ENCODE results near the gene SETD9. TPM values are rescaled to one million over a fixed set of nuclear protein-coding genes. Genes with fewer than 3 reads are reported as not detected.

Gene SETD9, protein sequence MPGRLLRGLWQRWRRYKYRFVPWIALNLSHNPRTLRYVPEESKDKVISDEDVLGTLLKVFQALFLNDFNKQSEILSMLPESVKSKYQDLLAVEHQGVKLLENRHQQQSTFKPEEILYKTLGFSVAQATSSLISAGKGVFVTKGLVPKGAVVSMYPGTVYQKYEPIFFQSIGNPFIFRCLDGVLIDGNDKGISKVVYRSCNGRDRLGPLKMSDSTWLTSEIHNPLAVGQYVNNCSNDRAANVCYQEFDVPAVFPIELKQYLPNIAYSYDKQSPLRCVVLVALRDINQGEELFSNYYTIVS
- 10 to 100 TPM; 11.0 to 11.7 TPM for total RNA-seq
- 10 to 100 TPM in 1 of 3 donors, 1 to 10 TPM in 2; 9.4 to 12.8 (median 9.8) TPM for polyA plus RNA-seq
- total RNA-seq: 0.81 to 9.7 (median 3.5) reads per million in 6 experiments

DNA sequence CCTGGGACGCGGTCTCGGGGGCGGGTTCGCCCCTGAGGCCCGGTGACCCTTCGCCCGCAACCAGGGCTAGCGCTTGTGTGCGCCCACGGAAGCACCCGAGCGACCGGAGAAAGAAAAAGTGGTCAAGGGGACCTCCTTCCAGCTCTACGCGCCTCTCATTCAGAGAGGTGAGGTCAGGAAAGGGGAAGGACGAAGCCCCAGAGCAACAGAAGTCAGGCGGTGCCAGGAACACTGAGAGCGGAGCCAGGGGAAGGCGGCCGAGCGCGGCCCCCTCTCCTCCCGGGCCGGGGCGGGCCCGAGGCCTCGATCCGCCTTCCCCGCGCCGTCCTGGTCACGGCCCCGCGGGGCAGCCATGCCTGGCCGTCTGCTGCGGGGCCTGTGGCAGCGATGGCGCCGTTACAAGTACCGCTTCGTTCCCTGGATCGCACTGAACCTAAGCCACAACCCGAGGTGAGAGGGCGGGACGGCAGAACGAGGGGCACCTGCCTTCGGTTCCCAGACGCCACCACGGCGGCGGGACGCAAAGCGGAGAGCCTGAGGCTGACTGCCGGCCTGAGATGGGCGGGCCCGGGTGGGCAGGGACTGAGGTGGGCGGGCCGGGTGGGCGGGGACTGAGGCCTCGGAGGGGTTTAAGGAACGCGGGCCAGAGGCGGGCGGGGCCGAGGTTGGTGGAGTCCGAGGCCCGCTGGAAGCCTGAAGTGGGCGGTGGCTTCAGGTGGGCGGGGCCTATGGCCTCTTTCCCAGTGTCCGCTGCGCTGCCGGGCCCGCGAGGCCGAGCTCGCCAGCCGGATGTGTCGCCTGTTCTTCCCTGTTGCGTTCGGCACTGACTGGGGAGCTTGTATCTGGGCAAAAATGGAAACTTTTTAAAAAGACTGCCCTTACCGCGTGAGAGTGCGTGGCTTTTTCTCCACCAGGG, at the start of gene SETD9:
Gene SETD9, plus strand, starts transcription at position 303 of the 916 bp plus-strand sequence. Its CDS starts 50 bp downstream, at position 353.
- H3K4me3 Mint-ChIP-seq: peak within 1 kb of the TSS; percentile 87 to 100 (median 94)
- no peaks in the 10 kb centered on the region for H3K27me3 Mint-ChIP-seq
- H3K27ac Mint-ChIP-seq: peak within 1 kb of the TSS; percentile 86 to 96 (median 94)
- peak; percentile 81 to 86 for ATAC-seq
- peaks cover 0 to 2% (median 0%) of the 10 kb centered on the region in 3 donors for H3K36me3 Mint-ChIP-seq
- peaks cover 11 to 22% (median 20%) of the 10 kb centered on the region in 4 donors for H3K4me1 Mint-ChIP-seq
- POLR2A ChIA-PET: interaction anchor here (0.5 to 2.9 kb wide), 10 partner anchors 14 to 644 kb away, joined by 3 to 20 read pairs (median 4); partner anchors contain the start of gene GPBP1
- H3K9me3 Mint-ChIP-seq: peaks cover 0 to 5% (median 0%) of the 10 kb centered on the region in 9 donors
- DNase-seq: peak; percentile 75 to 93 (median 80)

DNA sequence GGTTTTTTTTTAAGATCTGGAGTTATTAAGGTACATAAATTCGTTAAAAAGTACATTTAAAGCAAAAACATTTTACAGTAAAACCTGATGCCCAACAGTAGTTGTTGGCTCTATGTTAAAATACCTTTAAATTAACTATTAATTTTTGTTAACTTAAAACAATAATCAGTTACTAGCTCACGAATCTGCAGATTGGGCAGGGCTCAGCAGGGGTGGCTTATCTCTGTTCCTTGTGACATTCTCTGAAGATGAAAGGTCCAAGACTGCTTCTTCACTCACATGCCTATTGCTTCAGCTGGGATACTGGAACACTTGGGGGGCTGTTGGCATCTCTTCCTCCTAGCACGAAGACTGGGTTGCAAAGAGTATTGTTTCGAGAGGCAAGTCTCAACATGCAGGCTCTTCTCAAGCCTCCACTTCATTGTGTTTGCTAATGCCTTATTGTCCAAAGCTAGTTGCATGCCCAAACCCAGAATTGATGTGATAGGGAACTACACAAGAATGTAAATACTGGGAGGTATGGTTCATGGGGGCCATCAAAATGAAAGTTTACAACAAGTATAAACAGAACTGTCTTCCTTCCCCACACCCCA, 47.4 kb upstream of the SETD9 start:
- peaks cover 0 to 82% (median 27%) of the 10 kb centered on the region in 3 donors for H3K36me3 Mint-ChIP-seq

DNA sequence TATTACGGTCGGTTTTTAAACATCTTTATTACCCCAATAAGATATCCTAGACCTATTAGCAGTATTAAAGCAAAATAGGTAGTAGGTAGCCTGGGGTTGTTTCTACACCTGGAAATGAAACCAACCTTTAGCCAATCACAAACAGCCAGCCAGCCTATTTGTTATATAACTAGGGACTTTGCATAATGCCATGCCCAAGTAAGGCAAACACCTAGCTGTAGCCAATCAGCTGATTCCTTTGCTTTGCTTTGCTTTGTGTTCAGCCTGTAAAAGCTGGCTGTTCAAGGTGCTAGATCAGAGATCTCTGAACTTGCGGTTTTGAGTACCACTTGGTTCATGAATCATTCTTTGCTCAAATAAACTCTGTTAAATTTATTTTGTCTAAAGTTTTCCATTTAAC, 46.5 kb upstream of the SETD9 start:
- Mint-ChIP-seq H3K36me3 (peaks cover 0 to 82% (median 27%) of the 10 kb centered on the region in 3 donors), H3K27ac (no peak overlapping the region), H3K27me3 (no peaks in the 10 kb centered on the region), H3K9me3 (no peaks in the 10 kb centered on the region), H3K4me3 (no peak overlapping the region), H3K4me1 (peaks cover 5 to 7% (median 6%) of the 10 kb centered on the region in 4 donors)
- DNase-seq (no peak), ATAC-seq (no peak)
- POLR2A ChIA-PET: no interaction called here

More for the DNA sequence above, 47.4 kb upstream of the SETD9 start:
- POLR2A ChIA-PET: no interaction called here
- ATAC-seq (no peak), DNase-seq (no peak)
- Mint-ChIP-seq H3K27me3 (no peaks in the 10 kb centered on the region), H3K9me3 (no peaks in the 10 kb centered on the region), H3K4me1 (peaks cover 6 to 7% (median 6%) of the 10 kb centered on the region in 4 donors), H3K4me3 (no peak overlapping the region), H3K27ac (peak overlapping the region in 5 of 10 donors; percentile 1 to 67 (median 16))

DNA sequence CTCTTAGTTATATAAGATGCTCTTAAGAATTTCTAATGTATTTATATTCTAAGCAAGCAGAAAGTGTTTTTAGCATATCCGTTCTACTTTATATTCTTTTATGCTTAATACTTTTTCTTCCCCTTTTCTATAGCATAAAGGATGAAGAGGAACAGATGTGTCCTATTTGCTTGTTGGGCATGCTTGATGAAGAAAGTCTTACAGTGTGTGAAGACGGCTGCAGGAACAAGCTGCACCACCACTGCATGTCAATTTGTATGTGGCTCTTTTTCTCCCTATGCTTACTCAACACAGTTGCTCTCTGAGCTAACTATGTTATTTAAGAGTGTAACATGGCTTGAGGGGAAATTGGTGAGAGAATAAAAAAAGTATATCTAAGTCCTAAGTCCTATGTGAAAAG, 37.6 kb upstream of the SETD9 start:
- Mint-ChIP-seq H3K4me1 (peaks cover 0 to 31% (median 7%) of the 10 kb centered on the region in 4 donors), H3K27me3 (no peaks in the 10 kb centered on the region), H3K36me3 (peaks cover 6 to 83% (median 16%) of the 10 kb centered on the region in 3 donors), H3K9me3 (no peaks in the 10 kb centered on the region), H3K27ac (peak overlapping the region in 6 of 10 donors; percentile 6 to 81 (median 40)), H3K4me3 (no peak overlapping the region)
- DNase-seq: no peak
- POLR2A ChIA-PET: no interaction called here
- ATAC-seq: no peak

DNA sequence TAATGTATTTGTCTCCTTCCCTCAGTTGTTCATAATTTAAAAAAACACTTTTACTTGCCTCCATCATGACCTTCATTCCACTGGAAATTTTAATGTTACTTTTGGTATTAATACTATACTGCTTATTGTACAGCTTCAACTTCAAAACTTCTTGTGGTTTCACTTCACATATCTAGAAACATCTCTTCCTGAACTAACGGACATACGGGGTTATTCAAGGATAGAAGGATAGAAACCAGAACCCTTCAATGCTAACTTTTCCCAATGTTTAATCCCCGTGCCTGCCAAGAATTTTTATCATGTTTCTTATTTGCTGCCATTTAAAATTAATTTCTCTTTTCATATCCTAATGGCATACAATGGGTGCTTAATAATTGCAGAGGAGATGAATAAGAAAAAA, 36.3 kb upstream of the SETD9 start:
- peak overlapping the region in 2 of 10 donors; percentile 16 to 36 for H3K27ac Mint-ChIP-seq
- no peak for ATAC-seq
- H3K36me3 Mint-ChIP-seq: peaks cover 6 to 86% (median 16%) of the 10 kb centered on the region in 3 donors
- no peak for DNase-seq
- no peaks in the 10 kb centered on the region for H3K27me3 Mint-ChIP-seq
- H3K4me3 Mint-ChIP-seq: no peak overlapping the region
- POLR2A ChIA-PET: no interaction called here
- peaks cover 0 to 31% (median 7%) of the 10 kb centered on the region in 4 donors for H3K4me1 Mint-ChIP-seq
- no peaks in the 10 kb centered on the region for H3K9me3 Mint-ChIP-seq

DNA sequence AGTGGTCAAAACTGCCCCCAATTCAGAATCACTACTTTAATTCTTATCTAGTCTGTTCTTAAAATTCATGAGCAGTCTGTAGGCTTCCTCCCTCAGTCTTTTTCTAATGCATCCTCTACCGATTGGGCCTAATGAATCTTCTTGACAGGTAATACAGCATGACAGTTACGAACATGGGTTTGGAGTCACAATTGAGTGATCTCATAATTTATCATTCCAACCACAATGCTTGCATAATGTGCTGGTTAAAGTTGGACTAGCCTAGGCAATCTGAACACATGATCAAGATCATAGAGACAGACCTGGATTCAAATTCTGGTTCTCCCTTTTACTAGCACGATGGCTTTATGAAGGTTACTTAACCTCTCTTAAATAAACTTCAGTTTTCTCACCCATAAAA, 33.1 kb upstream of the SETD9 start:
- no peaks in the 10 kb centered on the region for H3K27me3 Mint-ChIP-seq
- H3K4me1 Mint-ChIP-seq: peaks cover 0 to 23% (median 7%) of the 10 kb centered on the region in 4 donors
- peak overlapping the region in 3 of 10 donors; percentile 0 to 61 (median 23) for H3K27ac Mint-ChIP-seq
- no peak for DNase-seq
- peaks cover 6 to 88% (median 20%) of the 10 kb centered on the region in 3 donors for H3K36me3 Mint-ChIP-seq
- no peaks in the 10 kb centered on the region for H3K9me3 Mint-ChIP-seq
- no peak overlapping the region for H3K4me3 Mint-ChIP-seq
- ATAC-seq: no peak
- POLR2A ChIA-PET: no interaction called here

DNA sequence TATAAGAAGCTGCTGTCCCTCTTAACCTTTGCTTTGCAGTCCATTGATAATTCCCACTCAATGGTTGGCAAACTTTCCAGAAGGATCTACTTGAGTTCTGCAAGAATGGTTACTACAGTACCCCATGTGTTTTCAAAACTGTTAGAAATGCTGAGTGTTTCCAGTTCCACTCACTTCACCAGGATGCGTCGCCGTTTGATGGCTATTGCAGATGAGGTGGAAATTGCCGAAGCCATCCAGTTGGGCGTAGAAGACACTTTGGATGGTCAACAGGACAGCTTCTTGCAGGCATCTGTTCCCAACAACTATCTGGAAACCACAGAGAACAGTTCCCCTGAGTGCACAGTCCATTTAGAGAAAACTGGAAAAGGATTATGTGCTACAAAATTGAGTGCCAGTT, 27.8 kb upstream of the SETD9 start:
- ATAC-seq: no peak
- no peaks in the 10 kb centered on the region for H3K27me3 Mint-ChIP-seq
- no peaks in the 10 kb centered on the region for H3K9me3 Mint-ChIP-seq
- H3K27ac Mint-ChIP-seq: peak overlapping the region in 2 of 10 donors; percentile 26 to 27
- POLR2A ChIA-PET: no interaction called here
- peaks cover 7 to 89% (median 40%) of the 10 kb centered on the region in 3 donors for H3K36me3 Mint-ChIP-seq
- no peak for DNase-seq
- no peaks in the 10 kb centered on the region for H3K4me1 Mint-ChIP-seq
- no peak overlapping the region for H3K4me3 Mint-ChIP-seq

DNA sequence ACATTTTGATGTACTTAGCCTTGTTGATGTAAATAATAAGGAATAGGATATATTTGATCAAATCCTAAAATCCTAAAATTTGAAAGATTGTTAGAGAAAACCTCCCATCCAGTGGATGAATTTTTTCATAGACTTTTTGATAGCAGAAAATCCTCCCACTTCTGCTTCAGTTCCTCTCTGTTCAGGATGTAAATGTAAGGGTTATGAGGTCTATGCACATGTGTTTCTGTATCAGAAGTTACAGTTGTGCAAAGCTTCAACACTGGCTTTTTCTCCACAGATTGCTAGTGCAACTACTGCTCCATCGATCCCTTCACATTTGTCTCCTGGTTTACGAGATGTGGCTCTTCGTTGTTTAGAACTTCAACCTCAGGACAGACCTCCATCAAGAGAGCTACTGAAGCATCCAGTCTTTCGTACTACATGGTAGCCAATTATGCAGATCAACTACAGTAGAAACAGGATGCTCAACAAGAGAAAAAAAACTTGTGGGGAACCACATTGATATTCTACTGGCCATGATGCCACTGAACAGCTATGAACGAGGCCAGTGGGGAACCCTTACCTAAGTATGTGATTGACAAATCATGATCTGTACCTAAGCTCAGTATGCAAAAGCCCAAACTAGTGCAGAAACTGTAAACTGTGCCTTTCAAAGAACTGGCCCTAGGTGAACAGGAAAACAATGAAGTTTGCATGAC, 16.0 kb upstream of the SETD9 start:
- H3K9me3 Mint-ChIP-seq: no peaks in the 10 kb centered on the region
- peaks cover 7 to 78% (median 30%) of the 10 kb centered on the region in 3 donors for H3K36me3 Mint-ChIP-seq
- ATAC-seq (peak in 1 of 2 donors; percentile 39), DNase-seq (no peak)
- no peaks in the 10 kb centered on the region for H3K27me3 Mint-ChIP-seq
- H3K4me3 Mint-ChIP-seq: no peak overlapping the region
- H3K4me1 Mint-ChIP-seq: peaks cover 2 to 15% (median 6%) of the 10 kb centered on the region in 4 donors
- POLR2A ChIA-PET: interaction anchor here (0.5 kb wide), 1 partner anchor 9 kb away, joined by 3 read pairs; no protein-coding TSS in a partner anchor
- H3K27ac Mint-ChIP-seq: peak overlapping the region in 7 of 10 donors; percentile 2 to 76 (median 42)

DNA sequence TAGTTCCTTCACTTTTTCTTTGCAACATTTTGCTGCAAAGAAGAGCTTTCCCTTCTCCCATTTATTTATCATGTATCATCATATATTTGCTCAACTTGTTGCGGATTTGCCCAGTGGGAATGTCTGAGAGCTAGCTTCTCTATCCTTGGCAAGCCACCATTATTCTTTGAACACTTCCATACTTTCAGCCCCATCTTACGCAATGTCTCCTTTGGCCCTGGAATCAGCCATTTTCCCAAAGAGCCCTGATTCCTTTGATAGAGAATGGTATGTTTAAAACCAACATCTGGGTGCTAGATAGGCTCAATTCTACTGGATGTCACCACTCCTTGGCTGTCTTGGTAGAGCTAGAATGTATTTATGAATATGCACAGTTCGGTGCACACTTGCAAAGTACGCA, 12.6 kb upstream of the SETD9 start:
- Mint-ChIP-seq H3K4me3 (no peak overlapping the region), H3K27me3 (no peaks in the 10 kb centered on the region), H3K9me3 (no peaks in the 10 kb centered on the region), H3K27ac (peak overlapping the region in 3 of 10 donors; percentile 13 to 52 (median 33)), H3K4me1 (peaks cover 2 to 15% (median 6%) of the 10 kb centered on the region in 4 donors), H3K36me3 (peaks cover 0 to 44% (median 9%) of the 10 kb centered on the region in 3 donors)
- ATAC-seq (no peak), DNase-seq (no peak)
- POLR2A ChIA-PET: interaction anchor here (1.8 kb wide), 1 partner anchor 277 kb away, joined by 3 read pairs; the partner anchor contains the start of gene GPBP1

DNA sequence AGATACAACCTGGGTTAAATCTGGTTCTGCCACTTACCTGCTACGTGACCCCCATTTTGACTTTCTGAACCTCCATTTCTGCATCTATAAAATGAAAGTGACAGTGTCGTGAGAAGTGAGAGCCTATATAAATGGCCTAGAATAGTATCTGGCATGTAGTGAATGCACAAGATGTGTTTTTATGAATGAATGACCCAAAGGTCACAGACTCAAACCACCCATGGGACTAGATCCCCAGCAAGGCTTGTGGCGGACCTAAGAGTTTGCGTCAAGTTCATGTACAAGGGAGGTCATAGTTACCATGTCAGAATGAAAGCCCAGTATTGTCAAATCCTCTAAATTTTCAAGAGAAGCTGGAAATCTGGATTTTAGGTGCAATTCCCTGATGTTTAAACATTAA, 11.2 kb upstream of the SETD9 start:
- DNase-seq (no peak), ATAC-seq (no peak)
- Mint-ChIP-seq H3K36me3 (peaks cover 0 to 33% (median 3%) of the 10 kb centered on the region in 3 donors), H3K27ac (no peak overlapping the region), H3K9me3 (no peaks in the 10 kb centered on the region), H3K4me1 (peaks cover 2 to 7% (median 4%) of the 10 kb centered on the region in 4 donors), H3K4me3 (no peak overlapping the region), H3K27me3 (no peaks in the 10 kb centered on the region)
- POLR2A ChIA-PET: interaction anchor here (0.7 kb wide), 1 partner anchor 338 kb away, joined by 5 read pairs; no protein-coding TSS in a partner anchor

DNA sequence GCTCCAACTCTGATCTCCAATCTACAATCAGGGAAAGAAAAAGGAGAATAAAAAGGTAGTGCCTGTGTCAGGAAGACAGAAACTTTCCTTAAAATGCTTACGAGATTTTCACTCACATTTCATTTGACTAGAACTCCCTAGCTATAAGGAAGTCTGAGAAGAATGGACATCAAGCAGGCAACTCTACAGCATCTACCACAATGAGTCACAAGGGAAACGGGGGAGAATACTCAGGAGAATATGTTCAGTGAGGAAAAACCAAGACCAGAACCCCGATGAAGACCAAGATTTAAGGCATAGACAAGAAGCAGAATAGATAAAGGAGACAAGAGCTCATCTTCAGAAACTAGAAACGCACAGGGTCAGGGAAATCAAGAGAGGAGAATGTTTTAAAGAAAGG, 9.0 kb upstream of the SETD9 start:
- ATAC-seq: no peak
- Mint-ChIP-seq H3K27me3 (no peaks in the 10 kb centered on the region), H3K36me3 (peaks cover 0 to 13% (median 0%) of the 10 kb centered on the region in 3 donors), H3K4me3 (no peak overlapping the region), H3K4me1 (peaks cover 0 to 2% (median 0%) of the 10 kb centered on the region in 4 donors), H3K27ac (no peak overlapping the region), H3K9me3 (no peaks in the 10 kb centered on the region)
- POLR2A ChIA-PET: interaction anchor here (2.2 kb wide), 1 partner anchor 238 kb away, joined by 5 read pairs; no protein-coding TSS in a partner anchor
- no peak for DNase-seq

Data from naive thymus-derived CD8-positive, alpha-beta T cell (primary cell).